ENCODE results near the gene ERP44.

- TF ChIP-seq CTCF (IDR thresholded peaks at IDR 0.05; ENCODE audit: low read length) (no peak), EZH2 (optimal IDR thresholded peaks at IDR 0.05; ENCODE audit: low read depth, low read length) (no peak), EZH2phosphoT487 (IDR thresholded peaks at IDR 0.05; ENCODE audit: low read length) (no peak)
Observed at GRCh38 chr9:99954819-99955218, 144.0 kb downstream of the ERP44 start.
